ENCODE data around the gene TMEM233.
A peak's percentile ranks its signal among the peaks of the same experiment; 100 is the strongest.
"Not testable (repeated sequence)": the region's sequence is repeated elsewhere in the genome, so short reads cannot be mapped to it uniquely, and the experiment has no call there.

Gene TMEM233

DNA sequence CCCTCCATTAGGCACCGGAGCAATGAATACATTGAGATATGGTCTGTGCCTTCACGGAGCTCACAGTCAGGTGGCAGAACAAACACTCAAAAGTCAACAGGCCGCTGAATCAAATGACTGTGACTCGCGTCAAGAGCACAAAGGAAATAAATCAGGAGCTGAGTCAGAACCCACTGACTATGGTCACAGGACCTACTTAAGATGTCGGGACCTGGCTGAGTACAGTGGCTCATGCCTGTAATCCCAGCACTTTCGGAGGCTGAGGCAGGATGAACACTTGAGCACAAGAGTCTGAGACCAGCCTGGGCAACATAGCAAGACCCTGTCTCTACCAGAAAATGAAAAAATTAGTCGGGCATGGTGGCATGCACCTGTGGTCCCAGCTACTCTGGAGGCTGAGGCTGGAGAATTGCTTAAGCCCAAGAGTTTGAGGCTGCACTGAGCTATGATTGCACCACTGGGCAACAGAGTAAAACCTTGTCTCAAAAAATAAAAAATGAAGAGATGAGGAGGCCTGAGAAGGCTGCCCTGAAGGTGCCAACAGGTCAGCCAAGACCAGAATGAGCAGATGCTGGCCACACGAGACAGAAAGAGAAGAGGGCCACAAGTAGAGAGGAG, 19.9 kb downstream of the TMEM233 start:
- DNase-seq = no peak

DNA sequence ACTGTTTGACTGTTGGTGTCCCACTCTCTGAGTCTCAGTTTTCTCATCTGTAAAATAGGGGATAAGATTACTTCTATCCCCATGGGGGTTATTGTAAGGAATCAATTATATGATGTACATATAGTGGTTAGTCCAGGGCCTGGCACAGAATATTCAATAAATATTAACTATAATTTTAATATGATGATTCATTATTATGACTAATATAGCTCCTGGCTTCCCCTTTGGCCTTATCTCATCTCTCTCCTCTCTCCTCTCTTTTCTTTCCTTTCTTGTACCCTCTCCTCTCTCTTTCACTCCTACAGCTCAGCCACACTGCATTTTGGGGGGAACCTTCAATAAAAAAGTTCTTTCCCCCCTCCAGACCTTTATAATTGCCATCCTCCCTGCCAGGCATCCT, 21.1 kb downstream of the TMEM233 start:
- no peak for DNase-seq

DNA sequence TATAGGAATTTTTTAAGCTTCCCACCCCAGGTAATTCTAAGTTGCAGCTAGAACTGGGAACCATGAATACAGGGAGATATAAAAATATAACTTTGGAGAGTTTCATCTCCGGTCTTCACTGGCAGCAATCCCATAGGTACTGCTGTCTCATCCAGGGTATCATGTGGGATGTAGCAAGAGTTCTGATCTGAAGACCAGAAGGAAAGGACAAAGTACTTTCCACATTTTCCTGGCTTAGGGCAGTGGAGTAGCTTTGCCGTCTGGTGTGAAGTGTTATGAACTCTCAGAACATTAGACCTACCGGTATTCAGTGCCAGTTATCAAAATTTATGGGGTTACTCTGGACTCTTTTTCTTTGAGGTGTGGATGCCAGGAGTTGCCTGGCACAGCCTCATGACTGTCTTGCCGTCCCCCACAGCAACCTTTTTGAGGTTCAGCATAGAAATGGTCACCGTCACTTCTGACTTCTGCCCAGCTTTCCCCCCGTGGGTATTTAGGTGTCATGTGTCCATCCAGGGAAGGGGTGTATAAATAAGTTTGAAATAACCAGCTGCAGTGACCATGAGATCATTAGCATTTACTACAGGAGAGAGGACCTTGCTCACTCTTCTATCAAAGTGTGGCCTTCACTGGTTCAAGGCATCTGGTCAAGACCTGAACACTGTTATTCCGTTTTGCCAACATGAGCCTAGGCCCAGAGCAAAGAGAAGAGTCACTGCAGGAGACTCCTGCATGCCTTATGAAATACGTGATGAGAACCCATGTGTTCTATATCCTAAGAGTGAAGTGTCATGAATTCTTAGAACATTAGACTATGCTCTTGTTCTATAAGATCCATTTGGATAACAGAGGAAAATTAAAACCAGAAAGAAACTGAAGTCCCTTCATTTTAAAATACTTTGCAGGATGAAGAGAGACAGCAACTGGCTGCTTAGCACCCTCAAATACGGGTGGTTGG, 22.2 kb downstream of the TMEM233 start:
- no peak for DNase-seq

DNA sequence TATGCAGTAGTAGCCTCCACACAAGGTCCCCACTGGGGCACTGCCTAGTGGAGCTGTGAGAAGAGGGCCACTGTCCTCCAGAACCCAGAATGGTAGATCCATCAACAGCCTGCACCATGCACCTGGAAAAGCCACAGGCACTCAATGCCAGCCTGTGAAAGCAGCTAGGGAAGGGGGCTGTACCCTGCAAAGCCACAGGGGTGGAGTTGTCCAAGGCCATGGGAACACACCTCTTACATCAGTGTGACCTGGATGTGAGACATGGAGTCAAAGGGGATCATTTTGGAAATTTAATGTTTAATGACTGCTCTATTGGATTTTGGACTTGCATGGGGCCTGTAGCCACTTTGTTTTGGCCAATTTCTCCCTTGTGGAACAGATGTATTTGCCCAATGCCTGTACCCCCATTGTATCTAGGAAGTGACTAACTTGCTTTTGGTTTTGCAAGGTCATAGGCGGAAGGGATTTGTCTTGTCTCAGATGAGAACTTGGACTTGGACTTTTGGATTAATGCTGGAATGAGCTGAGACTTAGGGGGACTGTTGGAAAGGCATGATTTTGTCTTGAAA, 24.8 kb downstream of the TMEM233 start:
- DNase-seq = not testable (repeated sequence)

DNA sequence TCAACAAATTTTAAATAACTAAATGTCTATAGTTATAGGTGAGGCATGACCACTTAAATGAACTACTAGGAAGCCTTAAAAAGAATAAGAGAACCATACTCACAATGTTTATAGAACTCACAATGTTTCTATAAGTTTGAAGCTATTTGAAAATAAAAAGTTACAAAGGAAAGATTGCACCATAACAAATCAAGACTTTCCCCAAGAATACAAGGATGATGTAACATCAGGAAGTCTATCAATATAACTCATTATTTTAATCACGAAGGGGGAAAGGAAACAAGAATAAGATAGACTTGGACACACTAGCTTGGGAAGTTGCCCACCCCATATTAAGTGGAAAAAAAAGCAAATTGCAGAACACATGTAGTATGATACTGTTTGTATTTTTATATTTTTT, 26.9 kb downstream of the TMEM233 start:
- DNase-seq = no peak

DNA sequence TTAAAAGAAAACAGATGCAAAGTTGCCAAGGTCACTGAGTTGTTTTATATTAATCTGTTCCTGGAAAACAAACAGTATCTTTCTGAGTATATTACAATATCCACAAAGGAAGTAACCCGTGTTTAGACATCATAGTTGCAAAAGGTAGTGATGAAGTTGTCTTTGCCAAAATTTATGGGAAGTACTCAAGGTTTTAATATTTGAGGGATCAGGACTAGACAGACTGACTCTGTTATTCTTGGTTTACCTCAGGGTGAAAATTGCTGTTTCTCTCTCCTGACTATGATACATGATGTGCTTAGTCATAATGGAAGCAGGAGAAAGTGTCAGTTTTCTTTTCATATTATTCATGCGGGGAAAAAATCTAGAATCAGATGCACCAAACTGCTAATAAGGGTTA, 28.3 kb downstream of the TMEM233 start:
- no peak for DNase-seq

DNA sequence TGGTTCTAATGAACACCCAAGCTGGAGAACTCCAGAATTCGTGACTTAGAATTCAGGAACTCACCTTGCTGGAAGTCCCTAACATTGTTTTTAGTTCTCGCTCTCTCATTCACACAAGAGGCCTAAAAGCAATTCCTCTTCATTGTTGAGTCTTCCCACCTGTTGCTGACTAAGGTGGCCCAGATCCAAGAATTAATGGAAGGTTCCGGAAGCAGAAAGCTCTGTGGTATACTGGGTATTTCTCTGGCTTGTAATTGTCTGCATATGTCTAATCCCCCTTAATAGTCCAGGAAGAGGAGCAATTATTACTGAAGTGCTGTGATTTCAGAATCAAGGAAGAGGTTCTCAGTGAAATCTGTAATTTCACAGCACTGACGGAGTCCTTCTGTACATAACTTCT, 31.4 kb downstream of the TMEM233 start:
- DNase-seq = no peak

DNA sequence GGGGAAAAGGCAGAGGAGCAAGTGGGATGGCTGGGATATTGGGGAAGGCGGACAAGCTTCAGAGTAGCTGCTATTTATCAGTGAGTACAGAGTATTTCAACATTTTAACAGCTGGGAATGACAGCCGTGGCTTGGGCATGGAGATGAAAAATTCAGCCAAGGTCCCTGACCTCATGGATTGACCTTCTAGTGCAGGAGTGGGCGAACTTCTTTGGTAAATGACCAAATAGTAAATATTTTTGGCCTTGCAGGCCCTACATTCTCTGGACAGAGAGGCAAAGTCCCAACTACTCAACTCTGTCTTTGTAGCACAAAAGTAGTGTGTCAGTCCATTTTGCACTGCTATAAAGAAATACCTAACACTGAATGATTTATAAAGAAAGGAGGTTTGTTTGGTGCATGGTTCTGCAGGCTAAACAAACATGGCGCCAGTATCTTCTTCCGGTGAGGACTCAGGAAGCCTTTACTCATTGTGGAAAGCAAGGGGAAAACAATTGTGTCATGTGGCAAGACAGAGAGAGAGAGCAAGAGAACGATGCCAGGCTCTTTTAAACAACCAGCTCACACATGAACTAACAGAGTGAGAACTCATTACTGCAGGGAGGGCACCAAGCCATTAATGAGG, 33.6 kb downstream of the TMEM233 start:
- no peak for DNase-seq

DNA sequence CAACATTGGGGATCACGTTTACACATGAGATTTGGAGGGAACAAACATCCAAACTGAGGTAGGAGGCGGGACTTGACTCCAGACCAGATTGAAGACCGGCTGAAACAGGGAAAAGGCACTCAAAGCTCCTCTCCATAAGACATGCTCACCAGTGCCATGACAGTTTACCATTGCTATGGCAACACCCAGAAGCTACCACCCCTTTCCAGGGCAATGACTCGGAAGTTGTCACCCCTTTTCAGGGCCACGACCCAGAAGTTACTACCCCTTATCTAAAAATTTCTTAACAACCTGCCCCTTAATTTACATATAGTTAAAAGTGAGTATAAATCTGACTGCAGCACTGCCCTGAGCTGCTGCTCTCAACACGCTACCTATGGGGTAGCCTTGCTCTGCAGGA, 34.1 kb downstream of the TMEM233 start:
- DNase-seq = no peak

DNA sequence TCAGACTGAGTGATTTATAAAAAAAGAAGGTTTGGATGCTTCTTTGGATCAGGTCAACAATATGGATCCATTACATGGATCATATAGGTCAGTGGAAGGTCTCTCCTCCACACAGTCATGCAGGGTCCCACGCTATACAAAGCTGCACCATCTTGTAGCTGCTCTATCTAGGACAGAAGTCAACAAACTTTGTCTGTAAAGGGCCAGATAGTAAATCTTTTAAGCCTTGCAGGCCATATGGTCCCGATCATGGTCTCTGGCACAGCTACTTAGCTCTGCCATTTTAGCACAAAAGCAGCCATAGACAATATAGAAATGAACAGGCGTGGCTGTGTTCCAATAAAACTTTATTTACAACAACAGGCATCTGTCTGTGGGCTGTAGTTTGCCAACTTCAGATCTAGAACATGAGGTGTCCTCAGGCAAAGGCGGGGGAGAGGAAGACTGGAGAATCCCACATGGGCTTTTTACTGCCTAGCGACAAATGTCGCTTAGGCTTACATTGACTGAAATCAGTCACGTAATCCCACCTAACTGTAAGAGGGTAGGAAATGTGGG, 36.7 kb downstream of the TMEM233 start:
- no peak for DNase-seq

DNA sequence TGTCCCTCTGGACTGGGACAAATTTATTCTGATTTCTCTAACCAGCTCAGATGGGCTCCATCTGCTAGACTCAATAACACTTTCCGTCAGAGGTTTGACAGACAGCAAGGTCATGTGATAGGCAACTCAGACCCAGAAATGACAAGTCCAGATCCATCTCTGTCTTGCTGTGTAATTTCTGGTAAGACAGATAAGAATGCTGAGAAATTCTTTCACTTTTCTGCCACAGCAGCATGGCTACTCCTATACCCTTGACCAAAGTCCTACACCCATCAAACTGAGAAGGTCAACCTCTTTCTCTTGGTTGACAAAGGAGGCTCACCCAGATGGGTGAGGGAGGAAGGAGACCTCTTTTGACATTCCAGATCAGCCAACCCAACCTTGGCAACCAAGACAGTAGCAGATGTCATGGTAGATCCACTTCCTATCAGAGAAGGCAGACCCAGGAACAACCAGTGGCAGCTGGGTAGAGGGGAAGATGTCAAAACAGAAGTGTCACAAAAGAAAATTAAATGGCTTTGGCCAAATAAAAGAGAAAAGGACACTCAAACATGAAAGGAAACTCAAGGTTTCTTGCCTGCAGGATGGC, 37.5 kb downstream of the TMEM233 start:
- no peak for DNase-seq

DNA sequence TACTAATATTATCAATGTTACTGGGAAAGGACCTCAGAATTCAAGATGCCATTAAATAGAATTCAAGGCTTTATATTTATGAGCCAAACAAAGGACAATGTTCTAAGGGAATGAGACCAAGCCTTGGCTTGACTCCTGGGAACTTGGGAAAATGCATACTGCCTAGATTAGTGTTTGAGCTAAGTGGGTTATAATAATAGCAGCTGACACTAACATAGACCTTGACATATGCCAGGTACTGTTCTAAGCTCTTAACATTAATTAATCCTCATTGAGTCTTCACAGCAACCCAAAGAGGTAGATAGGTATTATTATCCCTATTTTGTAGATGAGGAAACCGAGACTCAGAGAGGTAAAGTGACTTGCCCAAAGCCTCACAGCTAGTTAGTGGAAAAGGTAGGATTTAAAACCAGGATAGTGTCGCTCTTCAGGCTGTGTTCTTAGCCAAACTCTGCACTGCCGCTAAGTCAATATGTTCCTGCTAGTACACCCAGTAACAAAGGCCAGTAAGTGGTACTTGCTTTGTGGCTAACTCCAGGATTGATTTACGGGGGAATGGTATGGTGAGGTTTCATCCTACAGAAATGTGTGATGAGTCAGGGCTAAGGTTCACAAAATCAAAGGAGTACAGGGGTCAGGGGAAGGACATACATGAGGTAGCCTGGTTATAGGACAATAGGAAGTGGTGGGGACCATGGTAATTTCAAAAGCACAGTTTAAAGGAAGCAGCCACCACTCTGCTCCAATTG, 38.5 kb downstream of the TMEM233 start:
- DNase-seq = no peak

DNA sequence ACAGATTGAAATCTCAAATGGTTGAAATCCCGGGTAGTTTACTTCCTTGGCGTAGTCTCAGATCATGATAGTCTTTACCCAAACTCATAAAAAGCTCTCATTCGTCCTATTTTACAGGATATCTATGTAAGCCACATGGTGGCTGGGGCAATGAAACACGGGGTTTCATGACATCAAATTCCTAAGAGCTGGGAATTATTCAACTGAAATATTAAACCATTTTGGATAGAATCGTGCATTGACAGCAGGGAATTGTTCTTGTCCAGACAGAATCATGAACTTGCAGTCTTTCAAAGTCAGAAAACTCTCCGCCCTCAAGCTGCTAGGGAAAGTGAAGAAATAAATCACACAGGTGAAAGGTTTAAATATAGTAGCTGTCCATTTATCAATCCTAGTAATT, 41.2 kb downstream of the TMEM233 start:
- DNase-seq = no peak

DNA sequence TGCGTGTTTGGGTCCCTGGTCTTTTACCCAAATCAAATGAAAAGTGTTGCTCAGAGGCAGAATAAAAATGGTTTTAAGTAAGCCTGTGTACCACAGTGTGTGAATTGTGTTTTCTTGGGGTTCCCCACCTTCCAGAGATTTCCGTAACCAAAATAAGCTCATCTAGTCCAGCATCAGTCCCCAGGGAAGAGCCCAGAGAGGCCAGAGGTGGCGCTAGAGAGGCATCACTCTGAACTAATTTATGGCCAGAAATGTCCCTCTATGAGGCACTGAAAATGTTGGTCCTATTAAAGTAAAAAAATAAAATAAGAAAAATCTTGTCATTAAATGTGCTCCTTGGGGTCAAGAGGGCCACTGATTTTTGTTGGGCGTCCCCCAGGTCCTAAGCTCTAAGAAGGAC, 49.4 kb downstream of the TMEM233 start:
- DNase-seq = no peak

DNA sequence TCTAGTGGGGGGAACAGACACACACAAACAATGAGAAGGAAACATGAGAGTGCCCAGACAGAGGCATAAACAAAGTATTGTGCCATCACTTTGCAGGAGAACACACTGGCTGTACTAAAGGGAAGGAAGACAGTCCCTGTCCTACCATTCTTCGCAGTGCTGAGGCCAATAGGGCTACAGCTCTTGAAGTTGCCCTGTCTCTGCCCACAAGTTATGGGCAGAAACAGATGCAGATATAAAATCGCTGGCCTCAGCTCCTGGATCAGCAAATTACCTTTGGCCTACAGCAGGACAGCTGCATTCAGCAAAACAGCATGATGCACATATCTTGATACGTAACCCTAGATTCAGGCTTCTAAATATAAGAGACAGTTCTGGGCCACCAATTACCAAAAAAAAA, 51.4 kb downstream of the TMEM233 start:
- no peak for DNase-seq

DNA sequence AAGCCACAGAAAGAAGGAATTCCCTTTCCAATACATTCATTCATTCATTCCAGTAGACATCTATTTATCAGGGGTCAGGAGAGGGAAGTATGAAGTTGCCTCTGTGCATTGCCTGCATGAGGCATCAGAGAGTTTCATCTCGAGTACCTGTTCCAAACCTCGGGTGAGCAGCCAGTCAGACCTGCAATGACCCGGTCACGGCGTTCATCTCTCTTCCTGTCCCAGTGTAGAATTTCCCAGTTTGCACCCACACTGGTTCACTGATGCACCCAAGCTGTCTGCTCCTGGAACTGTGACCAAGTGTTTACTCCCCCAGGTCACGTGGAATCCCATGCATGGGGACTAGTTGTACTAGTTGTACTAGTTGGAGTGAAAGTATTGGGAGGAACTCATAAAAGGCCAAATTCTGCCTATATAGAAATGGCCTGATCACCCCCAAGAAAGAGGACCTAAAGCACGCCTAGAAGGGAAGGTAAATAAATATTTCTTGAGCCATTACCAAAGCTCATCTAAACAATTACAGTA, 52.0 kb downstream of the TMEM233 start:
- no peak for DNase-seq

DNA sequence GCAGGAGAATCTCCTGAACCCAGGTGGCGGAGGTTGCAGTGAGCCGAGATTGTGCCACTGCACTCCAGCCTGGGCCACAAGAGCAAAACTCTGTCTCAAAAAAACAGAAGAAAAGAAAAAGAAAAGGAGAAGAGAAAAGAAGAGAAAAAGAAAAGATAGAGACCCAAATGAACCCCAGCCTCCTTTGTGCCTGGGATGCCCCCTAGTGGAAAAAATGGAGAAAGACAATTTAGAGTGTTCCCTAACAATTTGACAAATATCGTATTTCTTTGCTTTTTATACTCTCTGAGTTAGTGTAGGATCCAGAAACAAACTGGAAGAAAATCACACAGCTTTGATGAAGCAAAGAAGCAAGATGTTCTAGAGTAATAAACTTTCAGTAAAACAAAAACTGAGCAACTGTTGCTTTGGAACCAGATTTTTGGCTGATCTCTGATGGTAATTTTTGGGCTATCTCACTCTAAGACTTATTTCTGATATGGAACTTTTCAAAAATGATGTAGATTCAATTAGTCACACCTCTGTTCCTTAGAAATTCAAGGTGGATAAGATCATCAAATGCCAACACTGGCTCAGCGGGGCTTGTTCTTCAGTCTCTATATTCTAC, 55.7 kb downstream of the TMEM233 start:
- peak in 1 of 2 experiments; percentile 7 for DNase-seq

DNA sequence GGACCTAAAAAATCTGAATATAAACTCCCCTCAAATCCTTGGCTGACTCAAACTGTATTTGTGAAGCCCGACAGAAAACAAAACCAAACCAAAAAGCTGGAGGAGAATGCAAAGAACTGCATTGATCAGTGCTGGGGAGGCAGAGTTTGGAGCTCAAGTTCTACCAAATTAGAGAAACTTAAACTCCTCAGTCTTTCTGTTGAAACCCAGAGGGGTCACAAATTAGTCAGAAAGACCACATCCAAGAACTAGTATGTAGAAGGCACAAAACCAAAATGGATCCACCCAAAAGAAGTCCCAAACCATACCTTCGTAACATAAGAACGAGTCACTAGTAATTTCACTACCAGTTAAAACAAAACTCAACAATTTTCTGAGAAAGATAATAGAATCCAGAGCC, 59.1 kb downstream of the TMEM233 start:
- no peak for DNase-seq

DNA sequence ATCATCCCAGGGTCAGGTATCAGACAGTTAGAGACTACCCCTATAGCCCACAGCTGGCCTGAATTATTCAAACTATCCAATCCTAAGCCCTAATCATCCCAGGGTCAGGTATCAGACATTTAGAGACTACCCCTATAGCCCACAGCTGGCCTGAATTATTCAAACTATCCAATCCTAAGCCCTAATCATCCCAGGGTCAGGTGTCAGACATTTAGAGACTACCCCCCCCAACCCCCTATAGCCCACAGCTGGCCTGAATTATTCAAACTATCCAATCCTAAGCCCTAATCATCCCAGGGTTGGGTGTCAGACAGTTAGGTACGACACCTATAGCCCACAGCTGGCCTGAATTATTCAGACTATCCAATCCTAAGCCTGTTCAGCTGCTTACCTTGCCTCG, 63.4 kb downstream of the TMEM233 start:
- DNase-seq = not testable (repeated sequence)

DNA sequence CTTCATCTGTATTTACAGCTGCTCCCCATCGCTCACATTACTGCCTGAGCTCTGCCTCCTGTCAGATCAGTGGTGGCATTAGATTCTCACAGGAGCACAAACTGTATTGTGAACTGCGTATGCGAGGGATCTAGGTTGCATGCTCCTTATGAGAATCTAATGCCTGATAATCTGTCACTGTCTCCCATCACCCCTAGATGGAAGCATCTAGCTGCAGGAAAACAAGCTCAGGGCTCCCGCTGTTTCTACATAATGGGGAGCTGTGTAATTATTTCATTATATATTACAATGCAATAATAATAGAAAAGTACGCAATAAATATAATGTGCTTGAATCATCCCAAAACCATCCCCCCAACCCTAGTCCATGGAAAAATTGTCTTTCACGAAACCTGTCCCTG, 64.6 kb downstream of the TMEM233 start:
- DNase-seq = not testable (repeated sequence)

DNA sequence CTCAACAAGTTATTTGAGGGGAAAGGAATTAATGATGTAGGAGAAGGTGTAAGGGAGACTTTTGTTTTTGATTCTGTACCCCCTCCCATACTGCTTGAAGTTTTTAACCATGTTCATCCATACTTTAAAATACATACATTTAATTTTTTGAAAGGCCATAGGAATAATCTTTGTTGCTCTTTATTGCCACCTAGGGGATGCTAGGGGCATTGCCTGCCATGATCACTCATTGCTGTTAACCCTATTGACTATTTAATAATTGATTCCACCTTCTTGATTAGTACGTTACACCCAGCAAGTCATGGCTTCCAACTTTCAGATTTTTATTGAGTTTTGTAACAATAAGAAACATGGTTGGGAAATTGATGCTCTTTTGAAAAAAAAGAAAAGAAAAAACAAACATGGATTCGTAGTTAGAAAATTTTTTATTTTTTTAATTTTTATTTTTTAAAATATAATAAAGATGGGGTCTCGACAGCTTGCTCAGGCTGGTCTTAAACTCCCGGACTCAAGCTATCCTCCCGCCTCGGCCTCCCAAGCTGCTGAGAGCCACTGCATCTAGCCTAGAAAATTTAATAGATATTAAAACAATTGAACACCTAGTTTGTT, 65.8 kb downstream of the TMEM233 start:
- peak in 1 of 2 experiments; percentile 37 for DNase-seq
